ENCODE results near the gene ADRA2C.

Gene ADRA2C

GRCh38 chr4:3791910-3792542, 25.8 kb downstream of the ADRA2C start:
- no peak for DNase-seq (ENCODE audit: low read depth, low spot score)

- DNase-seq (ENCODE audit: low read depth, low spot score): no peak
Observed at GRCh38 chr4:3792813-3793212, 26.6 kb downstream of the ADRA2C start.

- DNase-seq (ENCODE audit: low read depth, low spot score): no peak
Observed at GRCh38 chr4:3793545-3793944, 27.4 kb downstream of the ADRA2C start.

GRCh38 chr4:3796960-3797359, 30.8 kb downstream of the ADRA2C start:
- DNase-seq (ENCODE audit: low read depth, low spot score): no peak

- no peak for DNase-seq (ENCODE audit: low read depth, low spot score)
Observed at GRCh38 chr4:3797831-3798790, 31.9 kb downstream of the ADRA2C start.

- DNase-seq (ENCODE audit: low read depth, low spot score): no peak
Observed at GRCh38 chr4:3799496-3799895, 33.3 kb downstream of the ADRA2C start.

GRCh38 chr4:3800351-3800750, 34.2 kb downstream of the ADRA2C start:
- DNase-seq (ENCODE audit: low read depth, low spot score): no peak

- DNase-seq (ENCODE audit: low read depth, low spot score): no peak
Observed at GRCh38 chr4:3801521-3801920, 35.3 kb downstream of the ADRA2C start.

GRCh38 chr4:3801931-3802550, 35.9 kb downstream of the ADRA2C start:
- DNase-seq (ENCODE audit: low read depth, low spot score): no peak

GRCh38 chr4:3802571-3803474, 36.6 kb downstream of the ADRA2C start:
- DNase-seq (ENCODE audit: low read depth, low spot score): no peak

- no peak for DNase-seq (ENCODE audit: low read depth, low spot score)
Observed at GRCh38 chr4:3803475-3803847, 37.3 kb downstream of the ADRA2C start.

- no peak for DNase-seq (ENCODE audit: low read depth, low spot score)
Observed at GRCh38 chr4:3803946-3804345, 37.8 kb downstream of the ADRA2C start.

- no peak for DNase-seq (ENCODE audit: low read depth, low spot score)
Observed at GRCh38 chr4:3805026-3805425, 38.8 kb downstream of the ADRA2C start.

GRCh38 chr4:3805731-3806130, 39.5 kb downstream of the ADRA2C start:
- DNase-seq (ENCODE audit: low read depth, low spot score): no peak

GRCh38 chr4:3807311-3807710, 41.1 kb downstream of the ADRA2C start:
- DNase-seq (ENCODE audit: low read depth, low spot score): no peak

- no peak for DNase-seq (ENCODE audit: low read depth, low spot score)
Observed at GRCh38 chr4:3807822-3808496, 41.8 kb downstream of the ADRA2C start.

GRCh38 chr4:3808597-3808996, 42.4 kb downstream of the ADRA2C start:
- no peak for DNase-seq (ENCODE audit: low read depth, low spot score)

GRCh38 chr4:3809028-3809427, 42.8 kb downstream of the ADRA2C start:
- no peak for DNase-seq (ENCODE audit: low read depth, low spot score)

GRCh38 chr4:3809451-3810110, 43.4 kb downstream of the ADRA2C start:
- no peak for DNase-seq (ENCODE audit: low read depth, low spot score)

GRCh38 chr4:3810111-3810680, 44.0 kb downstream of the ADRA2C start:
- no peak for DNase-seq (ENCODE audit: low read depth, low spot score)

Measured in smooth muscle cell of the brain vasculature (primary cell).